HepG2 (cell line): ENCODE results near the gene ZNF764. TPM values are rescaled to one million over a fixed set of nuclear protein-coding genes. Genes with fewer than 3 reads are reported as not detected.
A peak's percentile ranks its signal among the peaks of the same experiment; 100 is the strongest.

ENCODE experiments used
- ATM ChIP-seq: fragments of 450-650 bp; IDR thresholded peaks from 2 replicates; pipeline ENCODE4 v1.7.1; 2017; ENCODE audit warnings: mild to moderate bottlenecking, borderline replicate concordance
- GRHL1 ChIP-seq: sonication (generic); formaldehyde crosslinking; conservative IDR thresholded peaks from 2 replicates; pipeline ENCODE4 v1.8.0; 2022; ENCODE audit warnings: missing genetic modification reagents
- KAT8 ChIP-seq: IDR thresholded peaks from 2 replicates; pipeline ENCODE4 v1.6.1; 2016; ENCODE audit warnings: missing genetic modification reagents, missing compliant biosample characterization
- LCORL ChIP-seq, 2 experiments: fragments of 450-650 bp in 1 of 2; sonication (generic) in 1 of 2; formaldehyde crosslinking in 1 of 2; IDR thresholded peaks; 2 replicates each; pipeline versions ENCODE4 v1.5.0 to v1.6.1; 2017 to 2020; ENCODE audit warnings: antibody characterized with exemption in 1 of 2, missing genetic modification reagents in 1 of 2
- MAZ ChIP-seq, 2 experiments: sonication (generic) in 1 of 2; formaldehyde crosslinking in 1 of 2; IDR thresholded peaks; 2 replicates each; pipeline versions ENCODE4 v1.5.0 to v1.6.1; 2012 to 2020; ENCODE audit warnings: low read depth in 2 of 2, mild to moderate bottlenecking in 2 of 2, borderline replicate concordance in 1 of 2, improper control_type of control experiment in 1 of 2, low read length in 1 of 2, missing genetic modification reagents in 1 of 2, moderate library complexity in 1 of 2
- MLX ChIP-seq: IDR thresholded peaks from 2 replicates; pipeline ENCODE4 v1.6.1; 2016
- MXD4 ChIP-seq: IDR thresholded peaks from 2 replicates; pipeline ENCODE4 v1.6.1; 2016; ENCODE audit warnings: mild to moderate bottlenecking, missing biosample characterization, missing genetic modification reagents
- NCOA2 ChIP-seq: sonication (generic); formaldehyde crosslinking; IDR thresholded peaks from 2 replicates; pipeline ENCODE4 v1.8.0; 2022; ENCODE audit warnings: inconsistent platforms
- REST ChIP-seq, 2 experiments: IDR thresholded peaks; 2 replicates each; pipeline ENCODE4 v1.6.1; 2011 to 2012; ENCODE audit warnings: low read length in 2 of 2, borderline replicate concordance in 1 of 2, low read depth in 1 of 2, mild to moderate bottlenecking in 1 of 2, moderate library complexity in 1 of 2
- SNRNP70 ChIP-seq: fragments of 200-400 bp; formaldehyde crosslinking; IDR thresholded peaks from 2 replicates; pipeline ENCODE4 v1.6.1; 2017; ENCODE audit warnings: mild to moderate bottlenecking, low read depth, low read length, moderate library complexity
- YY1 ChIP-seq: IDR thresholded peaks from 2 replicates; pipeline ENCODE4 v1.6.1; 2011; ENCODE audit warnings: low read length, low read depth, moderate library complexity, mild to moderate bottlenecking; ENCODE audit not compliant: insufficient read depth, insufficient replicate concordance
- ZNF10 ChIP-seq: sonication (generic); formaldehyde crosslinking; IDR thresholded peaks from 2 replicates; pipeline ENCODE4 v1.4.0; 2020; ENCODE audit warnings: mild to moderate bottlenecking, low read depth, missing genetic modification reagents, borderline replicate concordance
- ZNF12 ChIP-seq: sonication (generic); formaldehyde crosslinking; IDR thresholded peaks from 2 replicates; pipeline ENCODE4 v1.5.0; 2020; ENCODE audit warnings: missing genetic modification reagents
- ZNF260 ChIP-seq: sonication (generic); formaldehyde crosslinking; IDR thresholded peaks from 2 replicates; pipeline ENCODE4 v1.4.0; 2020; ENCODE audit warnings: missing genetic modification reagents, low read depth, mild to moderate bottlenecking, borderline replicate concordance
- ZNF296 ChIP-seq: sonication (generic); formaldehyde crosslinking; conservative IDR thresholded peaks from 2 replicates; pipeline ENCODE4 v1.5.0; 2020; ENCODE audit warnings: mild to moderate bottlenecking, missing genetic modification reagents
- ZNF367 ChIP-seq: sonication (generic); formaldehyde crosslinking; IDR thresholded peaks from 2 replicates; pipeline ENCODE4 v1.4.0; 2020; ENCODE audit warnings: missing genetic modification reagents, borderline replicate concordance
- ZNF446 ChIP-seq: sonication (generic); formaldehyde crosslinking; IDR thresholded peaks from 2 replicates; pipeline ENCODE4 v1.5.0; 2020; ENCODE audit warnings: mild to moderate bottlenecking, missing genetic modification reagents
- ZNF577 ChIP-seq: sonication (generic); formaldehyde crosslinking; IDR thresholded peaks from 2 replicates; pipeline ENCODE4 v1.4.0; 2020; ENCODE audit warnings: mild to moderate bottlenecking, low read depth, missing genetic modification reagents, borderline replicate concordance
- ZNF704 ChIP-seq: sonication (generic); formaldehyde crosslinking; IDR thresholded peaks from 2 replicates; pipeline ENCODE4 v1.8.1; 2023; ENCODE audit warnings: mild to moderate bottlenecking, inconsistent platforms, moderate library complexity, missing genetic modification reagents, borderline replicate concordance
- ZNF775 ChIP-seq: sonication (generic); formaldehyde crosslinking; IDR thresholded peaks from 2 replicates; pipeline ENCODE4 v1.4.0; 2020; ENCODE audit warnings: missing genetic modification reagents, mild to moderate bottlenecking, moderate library complexity, borderline replicate concordance
- ZNF777 ChIP-seq: sonication (generic); formaldehyde crosslinking; IDR thresholded peaks from 2 replicates; pipeline ENCODE4 v1.4.0; 2020; ENCODE audit warnings: missing genetic modification reagents
- polyA plus RNA-seq, 8 experiments: library from polyadenylated mRNA; depleted of rRNA in 3 of 8; stranded (reverse) in 7 of 8; unstranded in 1 of 8; fragments of >200 nt; fragmentation: Illumina TruSeq in 4 of 8; extraction: Trizol in 4 of 8; gene quantifications; 2 replicates each; pipeline versions ENCODE4 v1.2.1 to v1.2.3, GENCODE V29; 2011 to 2016; ENCODE audit warnings: low read depth in 4 of 8, missing spikeins in 1 of 8, mixed read lengths in 1 of 8; ENCODE audit not compliant: insufficient read depth in 1 of 8
- total RNA-seq, 5 experiments: library from RNA; depleted of rRNA; stranded (reverse); fragments of >200 nt; fragmentation: Illumina TruSeq; extraction: Trizol; gene quantifications; 2 replicates each; pipeline ENCODE4 v1.2.3, GENCODE V29; 2016; ENCODE audit warnings: low read depth in 1 of 5

The ZNF764 gene
- total and polyA plus RNA-seq, 2 of the 13 experiments (the other 11 are each of a cell fraction or from before 2014, with no cell fraction given): 4.1 to 9.1 TPM

- peak; percentile 52; the same call in 1 of the 2 replicates for TF ChIP-seq NCOA2 (CRISPR knock-in tag)
- no peak for TF ChIP-seq ZNF775 (CRISPR knock-in tag)
- no peak for TF ChIP-seq ZNF10 (CRISPR knock-in tag)
- TF ChIP-seq ZNF577 (CRISPR knock-in tag): no peak
- TF ChIP-seq KAT8: peak; percentile 94
- TF ChIP-seq ZNF446 (CRISPR knock-in tag): no peak
- peak in 1 of 2 experiments; percentile 30; a peak in 1 of 4 replicates for TF ChIP-seq REST (IDR thresholded peaks at IDR 0.05; ENCODE audit: borderline replicate concordance in 1 of 2, low read depth in 1 of 2, low read length in 2 of 2)
- peak; percentile 100 for TF ChIP-seq YY1
- TF ChIP-seq ZNF296: peak; percentile 23; the same call in 1 of the 2 replicates
- TF ChIP-seq SNRNP70: no peak
- TF ChIP-seq GRHL1 (CRISPR knock-in tag): no peak
- no peak for TF ChIP-seq ATM
- TF ChIP-seq MAZ (IDR thresholded peaks at IDR 0.05; ENCODE audit: borderline replicate concordance, low read depth, low read length): peak; percentile 97
- TF ChIP-seq MAZ (CRISPR knock-in tag; IDR thresholded peaks at IDR 0.05; ENCODE audit: low read depth): peak; percentile 96
- TF ChIP-seq ZNF704 (CRISPR knock-in tag): 0 out of 2 replicates have a peak, but pooled peaks have one; percentile 23
- TF ChIP-seq ZNF777 (CRISPR knock-in tag): peak; percentile 88
- TF ChIP-seq MLX (CRISPR knock-in tag): 0 out of 2 replicates have a peak, but pooled peaks have one; percentile 41
- TF ChIP-seq ZNF12: no peak
- no peak for TF ChIP-seq LCORL (IDR thresholded peaks at IDR 0.05)
- TF ChIP-seq LCORL (CRISPR knock-in tag; IDR thresholded peaks at IDR 0.05): 0 out of 2 replicates have a peak, but pooled peaks have one; percentile 7
- TF ChIP-seq ZNF367 (CRISPR knock-in tag): no peak
- TF ChIP-seq MXD4 (CRISPR knock-in tag): peak; percentile 80; the same call in 1 of the 2 replicates
- TF ChIP-seq ZNF260 (CRISPR knock-in tag): no peak
Measured at GRCh38 chr16:30534368-30535105, 23.6 kb downstream of the ZNF764 start, which contains the start of gene ZNF747 (continued).
